ENCODE measurements around the gene TAC4. TPM values are rescaled to one million over a fixed set of nuclear protein-coding genes. Genes with fewer than 3 reads are reported as not detected.

Gene TAC4
- total RNA-seq, 1 experiment from 2014 or later = not detected

DNA sequence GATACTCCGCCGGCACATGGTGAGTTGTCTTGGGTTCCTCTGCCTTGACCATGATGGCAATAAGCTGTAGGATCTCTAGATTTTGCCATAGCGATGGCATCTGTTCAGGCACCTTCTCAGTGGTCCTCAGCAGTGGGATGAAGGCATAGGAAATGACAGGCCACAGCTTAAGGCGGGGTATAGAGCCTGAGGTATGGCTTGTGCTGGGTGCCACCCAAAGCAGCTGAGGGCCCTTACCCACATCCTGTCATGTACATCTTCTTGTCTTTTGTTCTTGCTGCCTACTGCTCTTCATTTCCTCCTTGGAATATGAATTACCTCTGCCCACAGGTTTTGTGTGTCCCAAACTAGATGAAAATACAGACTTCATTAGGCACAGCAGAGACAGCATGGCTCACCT, 29.9 kb downstream of the TAC4 start:
- peaks cover 46 to 67% (median 58%) of the 10 kb centered on the region in 3 experiments; a peak in 6 of 7 replicates for H3K36me3 Mint-ChIP-seq (ENCODE audit: insufficient read depth in 1 of 3, low read depth in 3 of 3)
- no peak for DNase-seq
- TF ChIP-seq, protein P1, sequence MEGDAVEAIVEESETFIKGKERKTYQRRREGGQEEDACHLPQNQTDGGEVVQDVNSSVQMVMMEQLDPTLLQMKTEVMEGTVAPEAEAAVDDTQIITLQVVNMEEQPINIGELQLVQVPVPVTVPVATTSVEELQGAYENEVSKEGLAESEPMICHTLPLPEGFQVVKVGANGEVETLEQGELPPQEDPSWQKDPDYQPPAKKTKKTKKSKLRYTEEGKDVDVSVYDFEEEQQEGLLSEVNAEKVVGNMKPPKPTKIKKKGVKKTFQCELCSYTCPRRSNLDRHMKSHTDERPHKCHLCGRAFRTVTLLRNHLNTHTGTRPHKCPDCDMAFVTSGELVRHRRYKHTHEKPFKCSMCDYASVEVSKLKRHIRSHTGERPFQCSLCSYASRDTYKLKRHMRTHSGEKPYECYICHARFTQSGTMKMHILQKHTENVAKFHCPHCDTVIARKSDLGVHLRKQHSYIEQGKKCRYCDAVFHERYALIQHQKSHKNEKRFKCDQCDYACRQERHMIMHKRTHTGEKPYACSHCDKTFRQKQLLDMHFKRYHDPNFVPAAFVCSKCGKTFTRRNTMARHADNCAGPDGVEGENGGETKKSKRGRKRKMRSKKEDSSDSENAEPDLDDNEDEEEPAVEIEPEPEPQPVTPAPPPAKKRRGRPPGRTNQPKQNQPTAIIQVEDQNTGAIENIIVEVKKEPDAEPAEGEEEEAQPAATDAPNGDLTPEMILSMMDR (conservative IDR thresholded peaks at IDR 0.05) = no peak
- H3K79me1 ChIP-seq (ENCODE audit: insufficient read depth, low read depth, low read length, poor library complexity, severe bottlenecking) = peaks cover 5% of the 10 kb centered on the region
- H3T11ph ChIP-seq (ENCODE audit: low read length) = no peak overlapping the region
- H2BK120ac ChIP-seq (ENCODE audit: low read depth, low read length, poor library complexity, severe bottlenecking) = no peak overlapping the region
- peaks cover 16% of the 10 kb centered on the region; the same call in 1 of the 2 replicates for H3K4me1 ChIP-seq (ENCODE audit: insufficient read depth, low read length)
- H4K5ac ChIP-seq (ENCODE audit: insufficient read length, low read depth, low read length) = no peak overlapping the region
- H3K9ac ChIP-seq (ENCODE audit: extremely low read depth, insufficient read length, low read length) = no peak overlapping the region
- H3K27me3 ChIP-seq (ENCODE audit: insufficient read depth, low read length) = no peaks in the 10 kb centered on the region
- H2BK12ac ChIP-seq (ENCODE audit: insufficient read length, low read depth, low read length) = no peak overlapping the region
- H3K9me3 ChIP-seq (ENCODE audit: control insufficient read depth, low read depth, low read length) = no peaks in the 10 kb centered on the region
- H3K4ac ChIP-seq (ENCODE audit: low read depth, low read length) = no peak overlapping the region
- no peak overlapping the region for H3K23ac ChIP-seq (ENCODE audit: insufficient read length, low read depth, low read length)
- no peaks in the 10 kb centered on the region for H3K9me3 Mint-ChIP-seq
- no peak overlapping the region for H3K18ac ChIP-seq (ENCODE audit: insufficient read length, low read depth, low read length)
- no peak overlapping the region for H3K27ac ChIP-seq (ENCODE audit: insufficient read length, low read depth, low read length)
- no peak overlapping the region for H3K14ac ChIP-seq (ENCODE audit: insufficient read depth, low read length)
- no peak overlapping the region for H4K8ac ChIP-seq (replicated peaks; ENCODE audit: insufficient read length, low read depth, low read length)
- H2BK15ac ChIP-seq (ENCODE audit: low read depth, low read length) = no peak overlapping the region
- peaks cover 71% of the 10 kb centered on the region in 2 experiments for H3K4me1 Mint-ChIP-seq
- no peak overlapping the region for H4K91ac ChIP-seq (ENCODE audit: insufficient read length, low read depth, low read length)
- H2BK5ac ChIP-seq (ENCODE audit: insufficient read length, low read length) = no peak overlapping the region
- H3K4me2 ChIP-seq (ENCODE audit: insufficient read depth, insufficient read length, low read length) = no peak overlapping the region
- no peaks in the 10 kb centered on the region for H4K20me1 ChIP-seq (ENCODE audit: control insufficient read depth, insufficient read depth, insufficient read length)
- H3K23me2 ChIP-seq (ENCODE audit: insufficient read length, low read depth, low read length, poor library complexity, severe bottlenecking) = no peaks in the 10 kb centered on the region
- H3K4me3 Mint-ChIP-seq = peak overlapping the region in 1 of 2 experiments; percentile 83; a peak in 3 of 5 replicates
- H2AFZ ChIP-seq (ENCODE audit: low read length) = no peak overlapping the region
- no peak overlapping the region for H2AK5ac ChIP-seq (ENCODE audit: insufficient read length, low read length)
- peaks cover 7% of the 10 kb centered on the region; the same call in 1 of the 2 replicates for H3K79me2 ChIP-seq (ENCODE audit: insufficient read depth, low read length)
- no CpG with 5 or more reads among the region's 4 CpGs for WGBS (ENCODE audit: extremely low coverage, insufficient read length, low lambda C conversion rate)
- no peak overlapping the region for H3K56ac ChIP-seq (ENCODE audit: insufficient read length, low read depth, low read length)
- no peaks in the 10 kb centered on the region for H3K27me3 Mint-ChIP-seq (ENCODE audit: low read depth)
- peak overlapping the region; percentile 40 to 90 (median 73); a peak in 4 of 7 replicates for H3K27ac Mint-ChIP-seq
- H2BK20ac ChIP-seq (ENCODE audit: low read depth, low read length, poor library complexity, severe bottlenecking) = no peak overlapping the region
